Right lung (tissue), 10 donors: ENCODE data around the gene SERPINF2. TPM values are rescaled to one million over a fixed set of nuclear protein-coding genes. Genes with fewer than 3 reads are reported as not detected.
"Not testable (repeated sequence)": the region's sequence is repeated elsewhere in the genome, so short reads cannot be mapped to it uniquely, and the experiment has no call there.

Experiments used
- DNase-seq, 2 donors: peaks; one replicate each; pipeline ENCODE4 v3.0.0-alpha.2; 2013
- long read RNA-seq, 8 donors: transcript quantifications; one replicate each; lab custom pipeline, GENCODE V29; 2026
- polyA plus RNA-seq, 5 donors: library from polyadenylated mRNA; unstranded; fragments of 120-200 nt; gene quantifications; one replicate each; pipeline versions ENCODE4 v1.2.1 to v1.2.3, GENCODE V29; 2013; ENCODE audit warnings: inconsistent platforms in 1 of 5, low replicate concordance in 1 of 5; ENCODE audit not compliant: insufficient read length in 5 of 5, insufficient read depth in 1 of 5

The SERPINF2 gene
- 1 to 10 TPM; 2.5 to 6.0 (median 3.5) TPM for polyA plus RNA-seq
- long read RNA-seq, donor 1, partial matches to known transcripts, result 7 of 9 reads
- long read RNA-seq, donor 1, other reads (novel, unspliced or antisense), result 0 of 9 reads
- long read RNA-seq, donor 2, result 0 reads
- long read RNA-seq, donor 3, partial matches to known transcripts, result 0 of 1 reads
- long read RNA-seq, donor 3, other reads (novel, unspliced or antisense), result 0 of 1 reads
- long read RNA-seq, donor 4, result 0 reads
- long read RNA-seq, donor 5, partial matches to known transcripts, result 0 of 2 reads
- long read RNA-seq, donor 5, other reads (novel, unspliced or antisense), result 0 of 2 reads
- long read RNA-seq, donor 6, partial matches to known transcripts, result 0 of 1 reads
- long read RNA-seq, donor 6, other reads (novel, unspliced or antisense), result 0 of 1 reads
- long read RNA-seq, donor 7, partial matches to known transcripts, result 0 of 1 reads
- long read RNA-seq, donor 7, other reads (novel, unspliced or antisense), result 0 of 1 reads
- long read RNA-seq, donor 8, result 0 reads

DNA sequence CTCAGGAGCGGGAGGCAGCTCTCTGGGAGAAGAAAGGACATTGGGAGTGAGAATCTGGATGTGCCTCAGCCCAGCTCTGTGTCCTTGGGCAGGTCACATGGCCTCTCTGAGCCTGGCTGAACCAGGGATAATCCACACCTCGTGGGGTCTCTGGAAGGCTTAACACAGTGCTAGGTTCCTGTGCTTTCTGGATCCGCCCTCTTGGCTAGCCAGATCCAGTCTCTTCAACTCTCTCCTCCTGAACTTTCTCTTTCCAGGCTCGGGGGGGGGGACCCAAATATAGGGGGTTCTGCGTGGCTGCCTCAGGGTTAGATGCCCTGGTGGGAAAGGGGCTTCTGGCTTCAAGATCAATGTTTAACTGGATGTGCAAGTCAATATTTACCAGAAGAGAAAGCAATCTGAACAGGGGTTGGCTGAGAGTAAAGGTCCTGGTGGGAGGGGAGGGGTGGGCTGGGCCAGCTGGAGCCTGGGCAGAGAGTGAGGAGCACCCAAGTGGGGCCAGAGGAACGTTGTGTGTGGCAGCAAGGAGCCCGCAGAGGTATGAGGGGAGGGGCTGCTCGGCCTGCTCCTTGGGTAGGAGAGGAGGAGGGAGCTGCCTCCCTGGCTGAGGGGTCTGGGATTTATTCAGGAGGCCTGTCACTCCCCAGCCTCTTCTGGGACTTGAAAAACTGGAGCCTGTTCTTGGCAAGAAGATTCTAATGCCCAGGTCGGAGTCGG lies at the start of gene SERPINF2:
Gene SERPINF2, plus strand, starts transcription at position 501 of the 717 bp plus-strand sequence. CDS start 2,125 bp downstream, outside the sequence.
- no peak for DNase-seq

DNA sequence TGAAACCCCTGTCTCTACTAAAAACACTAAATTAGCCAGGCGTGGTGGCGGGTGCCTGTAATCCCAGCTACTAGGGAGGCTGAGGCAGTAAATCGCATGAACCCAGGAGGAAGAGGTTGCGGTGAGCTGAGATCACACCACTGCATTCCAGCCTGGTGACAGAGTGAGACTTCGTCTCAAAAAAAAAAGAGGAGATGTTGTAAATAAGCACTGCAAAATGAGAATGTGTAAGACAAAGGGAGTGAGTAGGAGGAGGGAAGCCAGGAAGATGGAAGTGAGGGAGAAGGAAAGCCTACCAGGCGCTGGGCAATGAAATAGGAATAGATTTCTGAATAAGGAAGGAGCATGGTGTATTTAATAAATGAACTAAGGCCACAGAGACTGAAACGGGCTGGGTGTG lies 49.3 kb upstream of the SERPINF2 start:
- no peak for DNase-seq

DNA sequence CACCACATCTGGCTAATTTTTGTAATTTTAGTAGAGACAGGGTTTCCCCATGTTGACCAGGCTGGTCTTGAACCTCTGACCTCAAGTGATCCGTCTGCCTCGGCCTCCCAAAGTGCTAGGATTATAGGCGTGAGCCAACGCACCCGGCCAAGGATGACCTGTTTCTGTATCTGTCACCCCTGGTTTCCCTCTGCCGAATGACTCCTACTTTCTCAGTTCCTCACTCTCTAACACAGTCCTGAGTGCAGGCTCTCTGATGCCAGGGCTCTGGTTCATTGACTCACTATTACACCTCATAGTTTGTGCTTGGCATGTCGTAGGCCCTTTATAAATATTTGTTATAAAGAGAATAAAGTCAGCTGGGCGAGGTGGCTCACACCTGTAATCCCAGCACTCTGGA lies 47.3 kb upstream of the SERPINF2 start:
- no peak for DNase-seq

DNA sequence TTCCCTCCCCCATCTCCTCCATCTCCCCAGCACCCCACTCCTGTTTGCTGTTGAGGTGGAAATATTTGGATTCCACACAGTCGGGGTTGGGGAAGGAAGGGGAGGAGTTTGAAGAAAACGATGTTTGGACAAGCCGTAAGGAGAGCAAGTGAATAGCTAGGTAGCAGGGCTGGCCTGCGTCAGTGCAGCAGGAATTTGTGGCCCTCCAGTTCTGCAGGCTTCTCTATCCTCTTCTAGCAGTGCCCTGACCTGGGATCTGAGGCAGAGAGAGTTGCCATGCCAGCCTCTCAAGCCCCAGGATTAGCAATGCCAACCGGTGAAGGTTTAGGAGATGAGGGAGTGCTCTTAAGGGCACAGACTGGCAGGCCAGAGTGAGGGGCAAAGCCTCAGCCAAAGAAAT lies 45.0 kb upstream of the SERPINF2 start:
- DNase-seq, result no peak

DNA sequence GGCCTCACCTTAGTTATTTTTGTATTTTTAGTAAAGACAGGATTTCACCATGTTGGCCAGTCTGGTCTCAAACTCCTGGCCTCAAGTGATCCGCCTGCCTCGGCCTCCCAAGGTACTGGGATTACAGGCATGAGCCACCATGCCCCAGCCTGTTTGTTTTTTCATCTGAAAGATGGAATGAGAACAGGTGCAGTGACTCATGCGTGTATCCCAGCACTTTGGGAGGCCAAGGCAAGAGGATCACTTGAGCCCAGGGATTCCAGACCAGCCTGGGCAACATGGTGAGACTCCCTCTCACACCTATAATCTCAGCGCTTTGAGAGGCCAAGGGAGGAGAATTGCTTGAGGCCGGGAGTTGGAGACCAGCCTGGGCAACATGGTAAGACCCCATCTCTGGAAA lies 42.8 kb upstream of the SERPINF2 start:
- DNase-seq, result not testable (repeated sequence)

DNA sequence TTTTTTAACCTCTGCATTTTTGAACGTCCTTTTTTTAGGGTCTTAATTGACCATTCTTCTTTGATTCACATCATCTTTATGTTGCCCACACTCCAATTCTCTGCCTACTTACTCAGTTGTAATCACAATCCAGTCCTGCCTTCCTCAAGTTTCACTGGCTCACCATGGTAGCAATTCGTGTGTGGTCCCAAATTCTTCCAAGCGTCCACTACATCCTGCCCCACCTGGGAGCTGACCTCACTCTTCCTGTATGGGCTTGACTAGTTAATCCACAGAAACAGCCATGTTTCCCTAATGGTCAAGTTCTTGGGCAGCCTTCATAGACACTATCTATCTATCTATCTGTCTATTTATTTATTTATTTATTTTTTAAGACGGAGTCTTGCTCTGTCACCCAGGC lies 39.6 kb upstream of the SERPINF2 start:
- no peak for DNase-seq

DNA sequence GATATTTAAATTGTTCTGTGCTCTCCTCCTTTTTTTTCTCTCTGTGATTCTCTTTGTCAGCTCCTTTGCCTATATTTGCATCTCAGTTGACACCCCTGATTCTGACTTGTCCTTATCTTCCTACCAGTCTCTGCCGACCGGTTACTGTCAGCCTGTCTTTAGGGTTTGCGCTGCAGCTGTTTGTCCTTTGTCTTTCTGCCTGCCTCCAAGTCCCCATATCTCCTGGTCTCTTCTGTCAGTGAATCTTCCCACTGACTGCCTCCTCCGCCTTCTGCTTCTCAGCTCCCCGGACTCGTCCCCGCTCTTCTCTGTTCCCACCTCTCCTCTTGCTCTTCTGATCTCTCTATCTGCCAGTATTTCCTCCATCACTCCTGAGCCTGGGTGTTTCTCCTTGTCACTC lies 37.7 kb upstream of the SERPINF2 start:
- DNase-seq, result no peak

DNA sequence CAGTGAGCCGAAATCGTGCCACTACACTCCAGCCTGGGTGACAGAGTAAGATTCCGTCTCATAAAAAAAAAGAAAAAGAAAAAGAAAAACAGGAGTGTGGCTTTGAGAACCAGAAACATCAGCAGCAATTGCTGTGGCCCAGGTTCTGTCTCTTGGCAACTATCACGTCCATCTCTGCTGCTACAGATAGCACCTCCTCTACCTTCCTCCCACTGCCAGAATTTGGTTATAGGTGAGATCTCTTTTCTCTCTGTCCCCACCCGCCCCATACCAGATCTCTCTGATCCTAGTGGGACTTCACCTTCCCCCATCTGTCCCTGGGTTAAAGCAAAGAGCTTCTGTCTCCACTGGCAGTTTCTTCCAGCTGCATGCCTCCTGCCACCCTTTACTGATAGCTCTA lies 35.6 kb upstream of the SERPINF2 start:
- DNase-seq, result no peak

DNA sequence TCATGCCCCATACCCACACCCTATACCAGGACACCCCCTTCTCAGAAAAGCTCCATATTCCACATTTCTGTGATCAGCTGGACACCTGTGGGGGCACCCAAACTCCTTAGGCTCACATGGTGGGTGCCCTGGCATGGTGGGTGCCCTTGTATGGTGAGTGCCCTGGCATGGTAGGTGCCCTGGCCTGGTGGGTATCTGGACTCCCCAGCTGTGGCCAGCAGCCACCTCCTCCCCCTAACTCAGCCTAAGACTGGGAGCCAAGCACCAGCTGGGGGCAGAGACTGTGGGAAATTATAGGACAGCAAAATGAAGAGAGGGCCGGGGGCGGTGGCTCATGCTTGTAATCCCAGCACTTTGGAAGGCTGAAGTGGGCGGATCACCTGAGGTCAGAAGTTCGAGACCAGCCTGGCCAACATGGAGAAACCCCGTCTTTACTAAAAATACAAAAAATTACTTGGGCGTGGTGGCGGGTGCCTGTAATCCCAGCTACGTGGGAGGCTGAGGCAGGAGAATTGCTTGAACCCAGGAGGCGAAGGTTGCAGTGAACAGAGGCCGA lies 33.8 kb upstream of the SERPINF2 start:
- not testable (repeated sequence) for DNase-seq

DNA sequence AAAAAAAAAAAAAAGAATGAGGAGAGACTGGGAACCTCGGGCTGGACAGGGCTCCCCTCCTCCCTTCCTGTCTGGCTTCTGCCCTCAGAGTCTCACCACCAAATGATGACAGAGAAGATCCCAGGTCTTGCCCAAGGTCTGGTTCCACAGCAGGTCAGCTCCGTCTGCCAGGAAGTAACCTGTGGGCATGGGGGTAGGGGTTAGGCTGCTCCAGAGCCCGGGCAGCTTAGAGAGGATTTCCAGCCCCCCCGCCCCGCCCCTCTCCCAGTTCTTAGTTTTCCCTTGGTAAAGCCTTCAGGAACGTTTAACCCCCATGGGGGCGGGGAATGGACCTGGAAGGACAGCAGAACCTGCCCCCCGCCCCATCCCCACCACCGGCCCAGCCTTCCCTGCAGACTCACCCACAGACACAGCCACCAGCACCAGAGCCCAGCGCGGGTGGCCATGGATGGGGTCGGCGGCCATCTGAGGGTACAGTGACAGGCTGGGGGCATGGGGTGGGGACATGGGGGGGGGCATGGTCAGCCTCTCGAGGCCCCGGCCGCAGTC lies 33.2 kb upstream of the SERPINF2 start:
- no peak for DNase-seq

DNA sequence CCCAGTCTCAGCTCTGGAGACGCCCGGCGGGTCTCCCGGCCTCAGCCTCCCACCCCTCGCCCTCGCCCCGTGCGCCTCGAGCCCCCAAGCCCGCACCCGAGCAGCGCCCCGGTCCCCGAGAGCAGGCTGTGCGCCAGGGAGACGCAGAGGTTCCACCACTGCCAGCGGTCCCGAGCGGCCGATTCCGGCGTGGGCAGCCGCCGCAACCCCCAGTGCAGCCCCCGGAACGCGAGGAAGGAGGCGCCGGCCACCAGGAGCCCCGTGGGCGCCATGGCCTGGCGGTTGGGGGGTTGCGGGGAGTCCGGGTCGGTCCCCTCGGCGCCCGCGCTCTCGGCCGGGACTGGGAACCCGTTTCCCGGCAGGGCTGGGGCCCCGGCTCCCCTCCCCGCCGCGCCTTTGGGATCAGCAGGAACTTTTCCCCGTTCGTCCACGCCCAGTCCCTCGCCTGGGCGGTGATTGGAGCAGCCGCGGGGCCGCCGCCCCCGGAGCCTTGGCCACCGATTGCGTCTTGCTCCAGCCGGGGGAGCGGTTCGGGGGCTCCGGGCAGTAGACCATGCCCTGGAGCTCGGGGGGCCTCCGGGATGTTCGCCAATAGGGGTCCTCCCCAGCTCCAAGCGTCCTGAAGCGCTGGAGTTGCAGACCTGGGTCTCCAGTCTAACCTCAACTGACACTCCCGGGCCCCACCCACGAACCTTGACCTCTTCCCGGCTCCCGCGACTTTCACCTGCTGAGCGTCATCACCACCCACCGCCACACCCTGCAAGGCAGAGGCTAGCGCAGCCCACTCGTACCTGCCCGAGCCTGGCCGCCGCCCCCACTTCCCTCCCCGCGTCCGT lies 32.5 kb upstream of the SERPINF2 start, which contains the start of gene TLCD2:
Gene TLCD2, minus strand, starts transcription at position 407 of the 836 bp plus-strand sequence. Its CDS starts 135 bp downstream, at position 272.
- peak in 1 of 2 donors; percentile 63 for DNase-seq

DNA sequence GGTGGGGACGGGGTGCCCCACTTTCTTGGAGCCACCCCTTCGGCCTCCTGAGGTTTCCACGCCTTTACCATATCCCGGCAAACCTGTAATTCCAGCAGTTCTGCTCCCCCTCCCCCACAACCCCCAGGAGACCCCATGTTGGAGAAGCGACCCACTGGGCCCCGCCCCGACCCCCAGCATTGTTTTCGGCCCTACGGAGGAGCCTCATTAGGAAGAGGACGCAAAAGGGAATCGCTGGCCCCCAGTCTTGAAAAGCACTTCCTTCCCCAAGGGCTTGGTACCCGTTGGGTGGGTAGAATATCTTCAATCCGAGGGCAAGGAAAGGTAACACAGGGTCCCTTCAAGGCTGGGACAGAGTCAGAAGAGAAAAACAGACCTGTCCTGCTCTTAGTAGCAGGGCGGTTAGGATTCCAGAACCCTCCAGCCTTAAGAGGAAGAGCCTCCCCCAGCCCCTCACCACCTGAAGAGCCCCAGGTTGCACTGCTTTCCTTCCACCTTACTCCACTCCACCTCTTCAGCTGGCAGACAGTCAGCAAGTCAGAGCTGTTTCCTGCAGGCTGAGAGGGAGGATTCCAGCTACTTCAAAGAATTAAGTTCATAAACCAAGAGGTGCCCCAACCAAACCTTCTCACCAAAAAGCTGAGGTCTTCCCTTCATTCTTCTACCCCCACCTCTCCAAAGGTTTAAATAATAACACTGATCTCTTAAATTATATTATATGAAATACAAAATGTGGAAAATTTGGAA lies 31.7 kb upstream of the SERPINF2 start:
- peak in 1 of 2 donors; percentile 31 for DNase-seq

DNA sequence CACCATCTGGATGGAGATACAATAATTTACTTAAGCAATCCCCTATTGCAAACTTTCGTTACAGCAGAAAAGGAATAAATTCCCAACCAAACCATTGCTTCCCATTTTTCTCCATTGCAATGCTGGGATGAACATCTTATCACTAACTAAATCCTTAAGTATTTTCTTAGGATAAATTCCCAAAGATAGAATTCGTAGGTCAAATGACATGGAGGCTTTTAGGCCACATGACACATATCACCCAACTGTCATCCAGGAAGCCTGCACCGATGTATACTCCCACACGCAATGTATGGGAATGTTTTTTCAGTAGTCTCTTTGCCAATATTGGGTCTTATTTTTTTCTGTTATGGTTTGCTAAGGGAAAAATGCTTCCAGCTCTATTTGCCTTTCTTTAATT lies 30.9 kb upstream of the SERPINF2 start:
- no peak for DNase-seq

DNA sequence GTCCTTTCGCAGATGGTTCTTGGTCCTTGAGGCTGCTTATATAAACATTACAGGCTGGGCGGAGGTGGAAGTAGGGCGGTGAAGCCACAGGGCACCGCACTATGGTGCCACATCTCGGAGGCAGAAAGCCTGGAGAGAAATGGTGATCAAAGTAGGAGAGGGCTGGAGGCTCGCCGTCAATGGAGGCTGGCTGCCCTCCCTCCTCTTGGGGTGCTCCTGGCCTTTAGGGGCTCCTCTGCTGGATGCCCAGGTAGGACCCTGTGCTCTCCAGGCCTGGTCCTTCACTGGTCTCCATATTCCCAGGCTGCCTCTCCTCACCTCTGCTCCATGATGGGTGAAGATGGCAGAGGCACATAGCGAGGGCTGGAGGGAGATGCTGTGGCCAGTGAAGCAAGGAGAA lies 30.4 kb upstream of the SERPINF2 start:
- DNase-seq, result no peak

DNA sequence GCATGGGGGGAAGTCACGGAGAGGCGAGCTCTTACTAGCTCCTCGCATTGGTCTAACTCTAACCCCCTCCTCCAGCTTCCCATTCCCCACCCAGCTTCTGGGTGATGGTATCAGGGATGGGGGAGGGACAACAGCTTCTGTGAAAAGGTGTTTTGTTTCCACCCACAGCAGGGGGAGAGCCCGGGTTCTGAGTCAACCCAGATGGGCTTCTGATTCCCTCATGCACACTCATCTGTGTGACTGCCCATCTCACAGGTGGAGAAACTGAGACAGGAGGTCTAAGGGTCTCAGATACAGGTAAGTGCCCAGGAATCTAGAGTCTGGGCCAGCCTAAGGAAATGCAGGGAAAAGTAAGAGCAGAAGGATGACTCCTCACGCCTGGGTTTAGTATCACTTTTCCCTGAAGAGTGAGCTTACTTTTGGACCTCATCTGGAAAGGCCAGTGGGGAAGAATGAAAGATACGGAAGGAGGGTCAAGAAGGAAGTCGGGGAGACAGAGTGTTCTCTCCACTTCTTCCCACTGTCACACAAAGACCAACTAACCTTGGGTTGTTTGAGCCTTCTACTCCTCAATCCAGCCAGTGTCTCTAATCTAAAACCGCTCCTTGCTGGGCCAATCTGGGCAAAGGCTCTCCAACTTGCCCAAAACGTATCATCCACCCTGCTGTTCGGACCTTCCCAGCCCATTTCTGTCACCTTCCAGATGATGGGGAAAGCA lies 29.4 kb upstream of the SERPINF2 start:
- no peak for DNase-seq

DNA sequence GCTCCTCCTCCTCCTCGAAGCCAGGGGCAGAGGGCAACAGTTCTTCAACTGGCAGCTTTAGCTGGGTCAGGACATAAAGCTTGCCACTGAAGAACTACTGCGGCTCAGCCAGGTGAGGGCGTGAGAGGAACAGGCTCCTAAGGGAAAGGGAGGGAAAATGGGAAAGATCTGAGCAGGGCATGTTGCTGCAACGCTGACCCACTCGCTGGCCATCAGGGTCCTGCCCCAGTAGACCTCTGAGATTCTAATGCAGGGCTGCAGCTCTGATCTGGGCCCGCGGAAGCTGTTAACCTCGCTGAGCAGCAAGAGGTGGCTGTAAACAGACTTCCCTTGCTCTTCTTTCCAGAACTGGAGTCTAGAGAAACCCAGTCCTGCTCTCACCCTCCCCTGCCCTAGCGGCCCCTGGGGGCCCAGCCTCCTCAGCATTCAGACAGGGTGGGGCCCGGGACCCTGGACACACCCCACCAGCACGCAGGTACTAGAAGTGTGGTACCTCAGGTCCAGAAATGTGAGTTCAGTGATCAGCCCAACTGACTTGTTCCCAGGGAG lies 28.7 kb upstream of the SERPINF2 start:
- DNase-seq, result no peak

DNA sequence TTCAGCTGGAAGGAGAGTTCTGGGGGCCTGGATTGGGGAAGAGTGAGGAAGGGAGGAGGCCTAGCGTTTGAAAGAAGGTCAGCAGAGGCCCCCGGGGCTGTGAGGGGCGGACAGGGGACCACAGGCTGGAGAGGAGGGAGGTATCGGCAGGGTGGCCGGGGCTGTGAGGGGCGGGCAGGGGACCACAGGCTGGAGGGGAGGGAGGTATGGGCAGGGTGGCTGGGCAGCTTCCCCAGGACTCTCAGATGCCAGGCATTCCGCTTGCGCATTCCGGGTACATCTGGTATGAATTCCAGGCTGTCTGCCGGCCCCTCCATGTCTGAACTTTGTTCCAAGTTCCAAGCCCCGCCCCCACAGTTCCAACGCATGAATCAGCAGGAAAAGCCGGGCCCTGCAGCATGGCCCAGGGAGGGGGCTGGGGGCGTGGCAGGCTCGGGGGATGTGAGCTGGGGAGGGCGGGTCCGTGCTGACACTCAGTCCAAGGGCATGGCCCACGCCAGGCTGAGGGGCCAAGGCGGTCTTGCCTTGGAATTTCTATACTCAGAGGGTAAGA lies 28.2 kb upstream of the SERPINF2 start:
- peak; percentile 89 to 91 for DNase-seq

DNA sequence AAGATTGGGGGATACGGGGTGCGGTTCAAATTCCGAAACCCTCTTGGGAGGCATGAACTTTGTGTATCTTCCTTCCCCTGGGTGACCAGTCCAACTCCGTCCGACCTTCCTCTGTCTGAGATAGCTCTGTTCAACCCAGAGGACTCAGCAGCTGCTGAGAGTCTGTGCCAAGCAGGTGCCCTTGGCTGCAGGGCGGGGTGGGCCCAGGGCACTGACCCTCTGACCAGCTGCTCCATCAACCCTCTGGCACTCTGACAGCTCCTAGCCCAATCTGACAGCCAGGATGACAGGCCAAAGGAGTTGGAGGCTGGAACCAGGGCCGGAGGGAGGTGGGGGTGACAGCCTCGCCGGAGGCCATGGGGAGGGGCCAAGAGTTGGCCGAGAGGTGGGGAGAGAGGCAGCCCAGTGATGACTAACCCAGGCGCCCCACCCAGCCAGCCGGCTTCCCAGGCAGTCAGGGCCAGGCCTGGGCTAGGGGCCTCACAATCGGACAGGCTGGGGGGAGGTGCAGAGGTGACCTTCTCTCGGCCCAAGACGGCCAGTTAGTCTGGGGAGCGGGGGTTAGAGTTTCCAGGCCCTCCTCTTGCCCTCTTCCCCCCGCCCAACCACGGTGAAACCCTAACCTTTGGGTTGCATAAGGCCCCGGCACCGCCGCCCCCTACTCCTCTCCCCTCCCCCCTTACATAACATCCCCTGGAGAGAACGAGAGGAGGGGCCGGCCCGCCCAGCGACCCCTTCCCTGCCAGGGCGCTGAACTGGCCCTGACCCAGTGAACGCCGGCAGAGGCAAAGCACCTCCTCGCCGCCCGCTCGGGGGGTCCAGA lies 27.5 kb upstream of the SERPINF2 start:
- DNase-seq, result no peak
